ENCODE results near the gene EXOC1. TPM values are rescaled to one million over a fixed set of nuclear protein-coding genes. Genes with fewer than 3 reads are reported as not detected.

EXOC1 gene
- total and polyA plus RNA-seq, 2 of the 4 experiments (the other 2 are of a cell fraction): 19.9 to 49.5 TPM

DNA sequence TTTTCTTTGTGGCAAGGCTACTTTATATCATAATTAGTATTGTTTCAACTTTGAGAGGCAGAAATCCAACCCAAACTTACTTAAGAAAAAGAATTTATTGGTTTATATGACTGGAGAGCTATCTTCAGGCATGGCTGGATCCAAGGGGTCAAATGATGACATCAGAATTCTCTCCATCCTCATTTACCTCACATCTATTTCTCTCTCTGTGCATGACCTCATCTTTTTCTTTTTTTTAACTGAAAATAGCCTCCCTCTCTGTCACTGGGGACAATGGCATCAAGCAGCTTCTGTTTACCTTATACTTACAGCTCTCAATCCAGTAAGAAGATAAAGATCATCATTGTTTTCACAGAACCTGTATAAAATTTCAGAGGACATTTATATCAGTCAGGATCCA lies 45.9 kb upstream of the EXOC1 start:
- H4K20me1 ChIP-seq (ENCODE audit: insufficient read depth, low read length): no peaks in the 10 kb centered on the region
- no peaks in the 10 kb centered on the region for H3K4me1 ChIP-seq (ENCODE audit: control insufficient read depth, insufficient read depth, low read length)
- H3K9me3 ChIP-seq (ENCODE audit: control insufficient read depth, insufficient read depth, low read length): no peaks in the 10 kb centered on the region
- in situ Hi-C loops (cut with MboI; ENCODE audit: low sequenced_read_pairs): no loop called here
- no peaks in the 10 kb centered on the region for H3K36me3 ChIP-seq (ENCODE audit: control insufficient read depth, insufficient read depth, low read length)
- no peak overlapping the region for H2BK20ac ChIP-seq (ENCODE audit: low read depth, low read length)
- ChIA-PET POLR2A (ENCODE audit: unreplicated experiment) (no interaction called here), CTCF (no interaction called here)
- H2AFZ ChIP-seq (replicated peaks; ENCODE audit: low read length, poor library complexity): no peak overlapping the region
- no peaks in the 10 kb centered on the region for H3K79me1 ChIP-seq (ENCODE audit: low read depth in 1 of 2, low read length in 2 of 2)
- no peak overlapping the region for H3K14ac ChIP-seq (replicated peaks; ENCODE audit: low read depth, low read length)
- no peak overlapping the region for H3K56ac ChIP-seq (ENCODE audit: extremely low read depth, insufficient read depth, low read length)
- H3K9ac ChIP-seq (ENCODE audit: low read depth, low read length): no peak overlapping the region
- H3K18ac ChIP-seq (ENCODE audit: low read depth, low read length): no peak overlapping the region
- intact Hi-C loops (cut with micrococcal nuclease): no loop called here
- H2AK9ac ChIP-seq (replicated peaks; ENCODE audit: low read depth, low read length, poor library complexity): no peak overlapping the region
- H4K5ac ChIP-seq (ENCODE audit: low read depth, low read length): no peak overlapping the region
- no TSS peak for BruUV-seq (replicated peaks)
- H2BK5ac ChIP-seq (ENCODE audit: low read depth, low read length, poor library complexity, severe bottlenecking): no peak overlapping the region
- no peak overlapping the region for H2BK120ac ChIP-seq (ENCODE audit: low read depth, low read length)
- ATAC-seq (ENCODE audit: low read depth): no peak
- TF ChIP-seq CEBPB (IDR thresholded peaks at IDR 0.05; ENCODE audit: low read depth, low read length): no peak
- H3K23ac ChIP-seq (ENCODE audit: low read depth, low read length): no peak overlapping the region
- no peak overlapping the region for H3K4ac ChIP-seq (ENCODE audit: low read depth, low read length)
- no peak overlapping the region for H4K8ac ChIP-seq (ENCODE audit: low read depth in 2 of 2, low read length in 2 of 2)
- H4K91ac ChIP-seq (ENCODE audit: insufficient read depth, low read depth, low read length): no peak overlapping the region
- peaks cover 2% of the 10 kb centered on the region; the same call in 1 of the 2 replicates for H3K27me3 ChIP-seq (ENCODE audit: control insufficient read depth, insufficient read depth, low read length)
- dilution Hi-C loops (cut with HindIII; ENCODE audit: low sequenced_read_pairs, unreplicated experiment): no loop called here
- no peak overlapping the region for H3K4me3 ChIP-seq (ENCODE audit: insufficient read depth, low read depth, low read length)
- DNase-seq: no peak
- no peak overlapping the region for H3K27ac ChIP-seq (ENCODE audit: insufficient read depth, low read length)
- H2BK15ac ChIP-seq (ENCODE audit: low read depth, low read length): no peak overlapping the region
- H2AK5ac ChIP-seq (ENCODE audit: low read depth, low read length): no peak overlapping the region
- no peaks in the 10 kb centered on the region for H3K9me1 ChIP-seq (ENCODE audit: insufficient read depth, low read length)
- no peak overlapping the region for H3K4me2 ChIP-seq (ENCODE audit: low read depth, low read length)
